NCI-H1092 (cell line): Measurements from ENCODE around the gene KCNJ12.
"Not testable (repeated sequence)": the region's sequence is repeated elsewhere in the genome, so short reads cannot be mapped to it uniquely, and the experiment has no call there.

Source experiments
- DNase-seq: peaks from one replicate; lab custom pipeline; 2025; lab: John Stamatoyannopoulos, UW

Gene KCNJ12

GRCh38 chr17:21387616-21388015, 11.5 kb downstream of the KCNJ12 start:
- DNase-seq = no peak

- DNase-seq = no peak
Measured at GRCh38 chr17:21388066-21388465, 11.9 kb downstream of the KCNJ12 start.

GRCh38 chr17:21388944-21389343, 12.8 kb downstream of the KCNJ12 start:
- no peak for DNase-seq

- no peak for DNase-seq
Measured at GRCh38 chr17:21389394-21389793, 13.2 kb downstream of the KCNJ12 start.

GRCh38 chr17:21390294-21390693, 14.1 kb downstream of the KCNJ12 start:
- no peak for DNase-seq

- DNase-seq = no peak
Measured at GRCh38 chr17:21392266-21392665, 16.1 kb downstream of the KCNJ12 start.

GRCh38 chr17:21394265-21394664, 18.1 kb downstream of the KCNJ12 start:
- no peak for DNase-seq

GRCh38 chr17:21395764-21396163, 19.6 kb downstream of the KCNJ12 start:
- no peak for DNase-seq

GRCh38 chr17:21396237-21396636, 20.1 kb downstream of the KCNJ12 start:
- no peak for DNase-seq

- DNase-seq = no peak
Measured at GRCh38 chr17:21397341-21398190, 21.4 kb downstream of the KCNJ12 start.

- DNase-seq = no peak
Measured at GRCh38 chr17:21399474-21400186, 23.5 kb downstream of the KCNJ12 start.

GRCh38 chr17:21400187-21400569, 24.0 kb downstream of the KCNJ12 start:
- DNase-seq = not testable (repeated sequence)

- DNase-seq = no peak
Measured at GRCh38 chr17:21400816-21401593, 24.8 kb downstream of the KCNJ12 start.

- DNase-seq = not testable (repeated sequence)
Measured at GRCh38 chr17:21402166-21402571, 26.0 kb downstream of the KCNJ12 start.

GRCh38 chr17:21402926-21403325, 26.8 kb downstream of the KCNJ12 start:
- not testable (repeated sequence) for DNase-seq

GRCh38 chr17:21404106-21404505, 27.9 kb downstream of the KCNJ12 start:
- not testable (repeated sequence) for DNase-seq

GRCh38 chr17:21404539-21404938, 28.4 kb downstream of the KCNJ12 start:
- DNase-seq = not testable (repeated sequence)

GRCh38 chr17:21404956-21405731, 29.0 kb downstream of the KCNJ12 start:
- not testable (repeated sequence) for DNase-seq

- DNase-seq = not testable (repeated sequence)
Measured at GRCh38 chr17:21405904-21406400, 29.8 kb downstream of the KCNJ12 start.

GRCh38 chr17:21406616-21407404, 30.7 kb downstream of the KCNJ12 start:
- DNase-seq = not testable (repeated sequence)

- DNase-seq = not testable (repeated sequence)
Measured at GRCh38 chr17:21407752-21408151, 31.6 kb downstream of the KCNJ12 start.
